Suprapubic skin (tissue), 4 donors: ENCODE results near the gene PDE11A.

Experiments used
- EP300 ChIP-seq: sonication (generic); formaldehyde crosslinking; IDR thresholded peaks from one replicate; pipeline ENCODE4 v1.6.1; 2017; ENCODE audit warnings: antibody characterized with exemption
- POLR2AphosphoS5 ChIP-seq, 3 donors: sonication (generic); formaldehyde crosslinking; IDR thresholded peaks; one replicate each; pipeline ENCODE4 v1.6.1; 2017; ENCODE audit warnings: antibody characterized with exemption in 3 of 3
- TF ChIP-seq, protein P1 (sequence below), 2 donors: fragments of 200-600 bp in 1 of 2; fragments of 450-650 bp in 1 of 2; sonication (generic) in 1 of 2; IDR thresholded peaks; one replicate each; pipeline ENCODE4 v1.5.1; 2016 to 2019; ENCODE audit warnings: antibody characterized with exemption in 2 of 2, mild to moderate bottlenecking in 1 of 2, moderate library complexity in 1 of 2

DNA sequence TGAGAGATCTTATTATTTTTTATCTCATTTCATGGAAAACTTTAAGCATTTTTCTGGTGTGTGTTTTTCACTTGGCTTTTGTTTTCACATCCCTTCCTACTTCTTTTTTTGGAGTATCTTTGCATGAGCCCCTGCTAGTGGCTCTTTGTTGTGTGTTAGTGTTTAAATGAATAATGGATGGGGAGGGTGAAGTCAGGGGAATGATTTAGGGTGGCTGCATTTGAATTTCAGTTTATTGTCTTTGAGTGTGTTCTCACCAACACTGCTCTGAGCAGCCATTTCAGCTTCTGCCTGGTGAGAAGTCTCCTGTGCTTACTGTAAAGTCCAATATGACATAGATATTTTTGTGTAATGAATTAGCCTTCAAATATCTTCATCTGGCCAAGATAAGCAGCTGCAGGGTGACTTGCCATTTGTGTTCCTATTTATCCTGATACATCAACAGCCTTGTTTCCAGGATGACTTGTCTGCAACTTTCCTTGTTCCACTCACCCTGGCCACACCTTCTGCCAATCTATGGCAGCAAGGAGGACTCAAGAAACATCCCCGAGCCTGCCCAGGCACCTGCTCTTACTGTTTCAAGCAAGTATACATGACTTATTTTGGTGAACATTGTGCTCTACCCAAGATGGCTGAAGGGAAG is 182.6 kb downstream of the PDE11A start:
- TF ChIP-seq POLR2AphosphoS5 (IDR thresholded peaks at IDR 0.05) (no peak), EP300 (no peak)
- TF ChIP-seq, protein P1, sequence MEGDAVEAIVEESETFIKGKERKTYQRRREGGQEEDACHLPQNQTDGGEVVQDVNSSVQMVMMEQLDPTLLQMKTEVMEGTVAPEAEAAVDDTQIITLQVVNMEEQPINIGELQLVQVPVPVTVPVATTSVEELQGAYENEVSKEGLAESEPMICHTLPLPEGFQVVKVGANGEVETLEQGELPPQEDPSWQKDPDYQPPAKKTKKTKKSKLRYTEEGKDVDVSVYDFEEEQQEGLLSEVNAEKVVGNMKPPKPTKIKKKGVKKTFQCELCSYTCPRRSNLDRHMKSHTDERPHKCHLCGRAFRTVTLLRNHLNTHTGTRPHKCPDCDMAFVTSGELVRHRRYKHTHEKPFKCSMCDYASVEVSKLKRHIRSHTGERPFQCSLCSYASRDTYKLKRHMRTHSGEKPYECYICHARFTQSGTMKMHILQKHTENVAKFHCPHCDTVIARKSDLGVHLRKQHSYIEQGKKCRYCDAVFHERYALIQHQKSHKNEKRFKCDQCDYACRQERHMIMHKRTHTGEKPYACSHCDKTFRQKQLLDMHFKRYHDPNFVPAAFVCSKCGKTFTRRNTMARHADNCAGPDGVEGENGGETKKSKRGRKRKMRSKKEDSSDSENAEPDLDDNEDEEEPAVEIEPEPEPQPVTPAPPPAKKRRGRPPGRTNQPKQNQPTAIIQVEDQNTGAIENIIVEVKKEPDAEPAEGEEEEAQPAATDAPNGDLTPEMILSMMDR (IDR thresholded peaks at IDR 0.05) = no peak
